ENCODE measurements around the gene ZNF3.
A peak's percentile ranks its signal among the peaks of the same experiment; 100 is the strongest.

ZNF3 gene

GRCh38 chr7:100066953-100067352 lies 14.6 kb downstream of the ZNF3 start:
- no peak for DNase-seq (ENCODE audit: low read depth)
- no peak overlapping the region for H3K4me3 ChIP-seq (ENCODE audit: control insufficient read depth, low read depth, low read length)
- no peak for TF ChIP-seq CTCF (conservative IDR thresholded peaks at IDR 0.05; ENCODE audit: control insufficient read depth, insufficient read depth, low read depth, low read length)

GRCh38 chr7:100065452-100066186 lies 15.9 kb downstream of the ZNF3 start:
- no peak overlapping the region for H3K4me3 ChIP-seq (ENCODE audit: control insufficient read depth, low read depth, low read length)
- DNase-seq (ENCODE audit: low read depth): peak; percentile 95
- no peak for TF ChIP-seq CTCF (conservative IDR thresholded peaks at IDR 0.05; ENCODE audit: control insufficient read depth, insufficient read depth, low read depth, low read length)

- no peak overlapping the region for H3K4me3 ChIP-seq (ENCODE audit: control insufficient read depth, low read depth, low read length)
- TF ChIP-seq CTCF (conservative IDR thresholded peaks at IDR 0.05; ENCODE audit: control insufficient read depth, insufficient read depth, low read depth, low read length): no peak
- DNase-seq (ENCODE audit: low read depth): no peak
Measured at GRCh38 chr7:100064162-100064561, 17.4 kb downstream of the ZNF3 start.

GRCh38 chr7:100063376-100063775 lies 18.1 kb downstream of the ZNF3 start:
- H3K4me3 ChIP-seq (ENCODE audit: control insufficient read depth, low read depth, low read length): no peak overlapping the region
- no peak for TF ChIP-seq CTCF (conservative IDR thresholded peaks at IDR 0.05; ENCODE audit: control insufficient read depth, insufficient read depth, low read depth, low read length)
- DNase-seq (ENCODE audit: low read depth): no peak

- TF ChIP-seq CTCF (conservative IDR thresholded peaks at IDR 0.05; ENCODE audit: control insufficient read depth, insufficient read depth, low read depth, low read length): no peak
- no peak overlapping the region for H3K4me3 ChIP-seq (ENCODE audit: control insufficient read depth, low read depth, low read length)
- no peak for DNase-seq (ENCODE audit: low read depth)
Measured at GRCh38 chr7:100061518-100062193, 19.9 kb downstream of the ZNF3 start.

GRCh38 chr7:100059251-100059739 lies 22.2 kb downstream of the ZNF3 start:
- TF ChIP-seq CTCF (conservative IDR thresholded peaks at IDR 0.05; ENCODE audit: control insufficient read depth, insufficient read depth, low read depth, low read length): no peak
- DNase-seq (ENCODE audit: low read depth): no peak
- no peak overlapping the region for H3K4me3 ChIP-seq (ENCODE audit: control insufficient read depth, low read depth, low read length)

All from fibroblast of mammary gland (primary cell).